Hippocampal formation (tissue), 2 donors: ENCODE measurements around the gene SUPT6H.
"Not testable (repeated sequence)": the region's sequence is repeated elsewhere in the genome, so short reads cannot be mapped to it uniquely, and the experiment has no call there.

ENCODE experiments used
- DNase-seq, 2 donors: peaks; one replicate each; lab custom pipeline; 2025; lab: John Stamatoyannopoulos, UW

Gene SUPT6H

GRCh38 chr17:28648698-28649097, 13.3 kb upstream of the SUPT6H start:
- no peak for DNase-seq

- DNase-seq, result no peak
These were observed 6.8 kb upstream of the SUPT6H start for GRCh38 chr17:28655160-28655559.

- DNase-seq, result no peak
These were observed 4.2 kb upstream of the SUPT6H start for GRCh38 chr17:28657756-28658155.

GRCh38 chr17:28658342-28658741, 3.7 kb upstream of the SUPT6H start:
- DNase-seq, result not testable (repeated sequence)

GRCh38 chr17:28658766-28659496, 3.1 kb upstream of the SUPT6H start:
- not testable (repeated sequence) for DNase-seq

- DNase-seq, result not testable (repeated sequence)
These were observed 2.5 kb upstream of the SUPT6H start for GRCh38 chr17:28659497-28659881.

- no peak for DNase-seq
These were observed 473 bp downstream of the SUPT6H start for GRCh38 chr17:28662527-28662829.

GRCh38 chr17:28663723-28664122, 1.7 kb downstream of the SUPT6H start:
- no peak for DNase-seq

- no peak for DNase-seq
These were observed 4.0 kb downstream of the SUPT6H start for GRCh38 chr17:28665994-28666393.

- no peak for DNase-seq
These were observed 5.9 kb downstream of the SUPT6H start for GRCh38 chr17:28667870-28668269.

GRCh38 chr17:28669918-28670317, 7.9 kb downstream of the SUPT6H start:
- no peak for DNase-seq

- DNase-seq, result no peak
These were observed 13.5 kb downstream of the SUPT6H start for GRCh38 chr17:28675490-28675889.

- DNase-seq, result no peak
These were observed 14.0 kb downstream of the SUPT6H start for GRCh38 chr17:28675980-28676379.

GRCh38 chr17:28682655-28683054, 20.6 kb downstream of the SUPT6H start:
- no peak for DNase-seq

GRCh38 chr17:28684963-28685362, 23.0 kb downstream of the SUPT6H start:
- DNase-seq, result peak; percentile 67 to 87

- no peak for DNase-seq
These were observed 23.4 kb downstream of the SUPT6H start for GRCh38 chr17:28685366-28685765.

- no peak for DNase-seq
These were observed 24.3 kb downstream of the SUPT6H start for GRCh38 chr17:28686296-28686695.

GRCh38 chr17:28688481-28688880, 26.5 kb downstream of the SUPT6H start:
- no peak for DNase-seq

- DNase-seq, result no peak
These were observed 27.0 kb downstream of the SUPT6H start for GRCh38 chr17:28689011-28689410.

GRCh38 chr17:28693869-28694268, 31.9 kb downstream of the SUPT6H start:
- peak in 1 of 2 donors; percentile 35 for DNase-seq

- DNase-seq, result no peak
These were observed 36.4 kb downstream of the SUPT6H start for GRCh38 chr17:28698253-28698941.

- DNase-seq, result no peak
These were observed 38.3 kb downstream of the SUPT6H start for GRCh38 chr17:28700278-28700677.

GRCh38 chr17:28700830-28701492, 39.0 kb downstream of the SUPT6H start:
- no peak for DNase-seq
